G401 (cell line): ENCODE measurements around the gene UBE2J2. TPM values are rescaled to one million over a fixed set of nuclear protein-coding genes. Genes with fewer than 3 reads are reported as not detected.
"Not testable (repeated sequence)": the region's sequence is repeated elsewhere in the genome, so short reads cannot be mapped to it uniquely, and the experiment has no call there.

Source experiments
- DNase-seq: peaks from one replicate; pipeline ENCODE4 v3.0.0-alpha.2; 2015; ENCODE audit warnings: low spot score
- in situ Hi-C: cut with HindIII; loops from 2 replicates; pipeline ENCODE4 v1.10.0; 2016; ENCODE audit warnings: low sequenced_read_pairs, mixed read lengths
- total RNA-seq: library from RNA; depleted of rRNA; stranded (reverse); fragments of >200 nt; shearing (Covaris generic); gene quantifications from 2 replicates; pipeline ENCODE4 v1.2.3, GENCODE V29; 2014

UBE2J2 gene
- total RNA-seq, 1 experiment from 2014 or later = 88.4 TPM

DNA sequence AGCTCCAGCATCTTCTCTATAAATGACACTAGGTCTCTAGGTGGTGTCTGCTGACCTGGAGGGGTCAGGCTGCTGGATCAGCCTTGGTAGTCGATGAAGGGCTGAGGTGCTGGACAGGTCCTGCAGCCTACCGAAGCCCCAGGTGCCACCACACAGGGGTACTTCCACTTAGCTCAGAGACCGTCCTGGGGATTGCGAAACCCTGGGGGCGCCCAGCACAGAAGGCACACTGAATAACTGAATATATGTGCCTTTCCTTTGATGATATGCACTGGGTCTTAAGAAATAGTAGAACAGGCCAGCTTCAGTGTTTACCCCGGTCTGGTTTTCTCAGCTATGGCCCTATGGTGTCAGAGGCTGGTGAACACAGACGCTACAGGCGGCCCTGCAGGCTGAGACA lies 10.9 kb downstream of the UBE2J2 start:
- no peak for DNase-seq
- in situ Hi-C loops = no loop called here

DNA sequence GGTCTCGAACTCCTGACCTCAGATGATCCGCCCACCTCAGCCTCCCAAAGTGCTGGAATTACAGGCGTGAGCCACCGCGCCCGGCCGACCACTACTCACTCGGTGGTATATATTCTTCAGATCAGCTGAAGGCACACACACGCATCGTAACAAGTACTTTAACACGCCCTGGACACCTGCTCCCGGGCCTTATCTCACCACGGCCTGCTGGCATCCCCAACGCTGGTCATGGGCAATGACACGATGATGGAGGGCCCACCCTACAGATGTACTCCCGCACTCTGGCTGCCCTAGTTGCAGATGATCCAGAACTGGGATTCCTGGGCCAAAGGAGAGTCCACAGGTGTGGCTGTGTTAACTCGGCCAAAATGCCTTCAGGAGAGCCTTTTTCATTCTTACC lies 11.6 kb downstream of the UBE2J2 start:
- in situ Hi-C loops = no loop called here
- DNase-seq = no peak

DNA sequence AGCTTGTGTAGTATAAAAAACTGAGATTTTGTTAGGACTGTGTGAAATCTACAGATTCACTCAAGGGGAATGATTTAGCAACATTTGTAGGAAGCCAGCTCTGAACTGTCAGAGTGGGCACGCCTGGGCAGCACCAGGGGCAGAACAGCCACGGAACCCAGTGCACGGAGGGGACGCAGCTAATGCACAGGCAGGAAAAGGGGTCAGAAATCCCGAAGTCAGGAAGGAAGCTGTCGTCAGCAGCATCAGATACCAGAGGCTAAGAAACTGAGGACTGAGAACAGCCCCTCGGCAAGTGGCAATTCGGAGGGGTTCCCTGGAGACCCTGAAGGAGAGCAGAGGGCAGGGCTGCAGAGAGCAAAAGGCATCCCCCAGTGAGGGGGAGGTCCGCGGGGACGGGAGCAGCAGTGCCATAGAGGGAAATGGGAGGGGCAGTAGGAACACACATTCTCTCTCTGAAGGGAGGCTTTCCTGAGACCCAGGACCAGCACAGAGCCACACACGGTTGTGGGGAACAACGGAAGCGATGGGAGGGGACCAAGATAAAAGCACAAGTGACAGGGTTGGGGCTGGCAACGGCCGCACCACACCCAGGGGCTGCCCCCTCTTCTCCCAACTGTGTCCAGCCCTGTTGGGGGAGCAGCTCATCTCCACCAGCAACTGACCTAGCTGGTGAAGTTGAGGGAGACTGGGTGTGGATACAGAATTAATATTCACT lies 12.7 kb downstream of the UBE2J2 start:
- DNase-seq = no peak
- in situ Hi-C loops = no loop called here

DNA sequence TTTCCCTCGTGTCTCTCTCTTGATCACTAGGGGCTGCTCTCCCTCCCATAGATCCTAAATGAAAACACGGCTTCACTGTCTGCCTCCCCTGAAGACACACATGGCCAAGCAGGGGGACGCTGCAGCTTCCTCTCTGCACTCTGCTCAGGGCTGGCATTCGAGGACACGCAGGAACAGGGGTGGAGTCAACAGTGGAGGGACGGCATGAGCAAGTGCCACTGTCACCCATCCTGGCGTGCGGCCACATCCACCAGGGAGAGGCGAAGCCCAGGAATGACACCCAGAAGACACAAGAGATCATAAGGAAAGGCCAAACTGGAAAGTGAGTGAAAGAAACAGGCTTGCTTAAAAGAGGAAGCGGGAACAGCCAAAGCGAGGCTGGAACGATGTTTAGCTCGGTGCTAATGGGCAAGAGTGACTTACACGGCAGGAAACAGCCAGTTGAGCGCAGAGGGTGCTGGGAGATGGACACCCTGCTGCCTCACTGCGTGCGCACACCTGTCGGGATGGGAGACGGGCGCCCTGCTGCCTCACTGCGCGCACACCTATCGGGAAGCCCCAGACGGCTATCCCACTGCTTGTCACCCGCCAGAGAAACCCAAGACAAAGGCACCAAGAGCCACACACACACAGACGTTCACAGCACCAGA lies 13.6 kb downstream of the UBE2J2 start:
- in situ Hi-C loops = no loop called here

DNA sequence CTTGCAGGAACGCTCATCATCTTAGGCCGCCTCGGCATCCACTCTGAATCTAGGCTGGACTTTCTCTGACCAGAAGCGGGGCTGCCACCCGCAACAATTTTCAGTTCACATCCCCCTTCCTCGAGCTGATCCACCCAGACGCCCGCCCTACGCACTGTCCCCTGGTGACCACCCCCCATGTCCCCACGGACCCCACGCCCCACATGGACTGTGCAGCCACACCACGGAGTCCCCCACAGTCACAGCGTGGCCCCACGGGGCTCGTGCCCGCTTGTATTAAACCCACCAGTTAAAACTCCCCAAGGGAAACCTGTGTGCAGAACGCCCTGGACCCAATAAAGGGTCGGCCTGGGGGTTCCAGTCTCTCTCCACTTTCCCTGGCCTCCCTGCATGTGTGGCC lies 14.1 kb downstream of the UBE2J2 start:
- in situ Hi-C loops = no loop called here
- DNase-seq = no peak

More for the DNA sequence above, 13.6 kb downstream of the UBE2J2 start:
- no peak for DNase-seq

DNA sequence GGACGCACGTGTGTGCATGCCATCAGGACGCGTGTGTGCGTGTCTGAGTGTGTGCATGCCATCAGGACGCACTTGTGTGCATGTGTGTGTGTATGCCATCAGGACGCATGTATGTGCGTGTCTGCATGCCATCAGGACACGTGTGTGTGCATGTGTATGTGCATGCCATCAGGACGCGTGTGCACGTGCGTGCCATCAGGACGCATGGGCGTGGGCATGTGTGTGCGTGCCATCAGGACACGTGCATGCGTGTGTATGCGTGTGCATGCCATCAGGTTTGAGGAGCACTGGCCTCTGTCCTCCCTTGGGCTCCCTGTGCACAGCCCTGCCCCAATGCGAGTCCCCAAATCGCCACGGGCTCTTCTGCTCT lies 14.6 kb downstream of the UBE2J2 start:
- in situ Hi-C loops = no loop called here
- DNase-seq = no peak

DNA sequence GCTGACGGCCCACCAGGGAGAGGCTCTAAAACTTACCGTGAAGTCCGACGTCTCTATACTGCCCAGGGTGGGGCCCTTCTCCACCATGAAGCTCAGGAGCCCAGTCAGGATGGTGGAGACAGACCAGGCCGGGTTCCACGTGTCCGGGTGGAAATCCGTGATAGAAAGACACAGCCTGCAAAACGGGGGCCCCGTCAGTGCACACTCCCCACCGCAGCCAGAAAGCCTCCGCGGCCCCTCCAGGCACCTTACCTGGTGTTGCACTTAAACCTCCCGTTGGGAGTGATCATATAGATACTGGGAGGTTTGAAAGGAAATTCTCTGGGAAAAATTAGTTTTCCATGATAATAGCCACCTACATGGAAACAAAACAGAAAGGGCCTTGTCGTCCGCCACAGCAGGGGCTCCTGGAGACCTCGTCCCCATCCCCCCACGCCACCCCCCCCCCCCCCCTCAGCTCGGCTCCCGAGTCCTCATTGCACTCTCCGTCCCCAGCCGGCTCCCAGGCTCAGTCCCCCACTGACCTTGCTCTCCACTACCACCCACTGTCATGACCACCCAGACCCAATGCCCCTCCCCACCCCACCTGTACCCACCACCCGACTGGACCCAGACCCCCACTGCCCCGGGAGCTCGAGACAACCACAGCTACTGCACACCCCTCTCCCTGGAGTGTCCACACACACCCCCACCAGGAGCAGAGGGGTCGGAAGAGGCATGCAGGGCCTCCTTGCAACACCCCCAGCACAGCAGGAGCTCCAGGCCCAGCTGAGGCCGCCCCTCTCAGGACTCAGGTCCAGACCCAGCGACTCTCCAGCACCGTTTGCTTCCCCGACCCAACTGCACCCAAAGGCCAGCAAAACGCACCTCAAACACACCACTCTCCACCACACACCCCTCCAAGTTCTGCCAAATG lies 16.4 kb downstream of the UBE2J2 start:
- no peak for DNase-seq
- in situ Hi-C loops = no loop called here

DNA sequence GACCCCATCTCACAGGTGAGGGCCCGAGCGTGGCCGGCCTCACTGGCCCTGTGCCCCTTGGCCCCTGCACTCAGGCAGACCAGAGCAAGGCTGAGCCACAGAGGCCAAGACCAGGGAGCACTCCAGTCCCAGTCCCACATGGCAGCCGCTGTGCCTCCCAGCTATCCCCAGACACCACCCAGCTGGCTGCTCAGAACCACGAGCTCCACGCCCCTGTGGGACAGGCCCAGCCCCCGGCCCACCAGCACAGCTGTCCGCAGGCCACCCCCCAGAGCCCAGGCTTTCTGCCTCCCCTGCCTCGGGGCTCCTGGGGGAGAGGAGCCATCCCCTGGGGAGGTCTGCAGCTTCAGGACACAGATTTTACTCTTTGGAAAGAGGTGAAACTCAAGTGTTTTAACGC lies 18.0 kb downstream of the UBE2J2 start:
- no peak for DNase-seq
- in situ Hi-C loops = no loop called here

DNA sequence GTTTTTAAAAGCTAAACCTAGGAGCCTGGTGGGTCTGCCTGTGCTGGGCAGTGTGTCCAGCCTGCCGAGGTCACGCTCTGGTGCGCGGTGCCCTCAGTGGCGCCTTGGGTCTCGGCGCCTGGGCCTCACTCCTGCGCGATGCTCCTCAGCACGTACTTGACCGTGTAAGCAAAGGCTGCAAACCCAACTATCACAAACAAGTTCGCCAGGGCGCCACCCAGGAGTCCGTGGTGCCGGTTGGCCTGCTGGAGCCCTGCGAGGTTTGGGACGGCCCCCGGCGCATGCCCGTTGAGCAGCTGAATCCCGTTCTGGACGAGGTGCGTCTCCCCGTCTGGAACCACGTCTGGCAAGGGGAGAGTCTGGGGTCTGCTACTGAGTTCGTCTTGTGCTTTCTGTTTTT lies 18.6 kb downstream of the UBE2J2 start:
- no peak for DNase-seq
- in situ Hi-C loops = no loop called here

DNA sequence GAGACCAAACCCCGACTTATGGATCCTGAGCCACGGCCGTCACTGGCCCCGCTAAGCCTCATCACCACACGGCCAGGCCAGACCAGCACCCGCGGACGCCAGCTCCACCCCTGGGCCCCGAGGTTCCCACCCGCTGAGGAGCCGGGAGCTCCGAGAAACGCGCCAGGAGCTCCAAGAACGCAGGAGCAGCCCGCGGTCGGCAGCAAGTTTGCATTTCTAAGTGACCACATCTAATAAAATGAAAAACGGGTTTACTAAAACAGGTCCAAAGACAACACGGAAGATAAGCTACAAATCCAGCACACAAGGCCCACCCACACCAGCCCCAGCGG lies 19.0 kb downstream of the UBE2J2 start:
- in situ Hi-C loops = no loop called here
- no peak for DNase-seq

DNA sequence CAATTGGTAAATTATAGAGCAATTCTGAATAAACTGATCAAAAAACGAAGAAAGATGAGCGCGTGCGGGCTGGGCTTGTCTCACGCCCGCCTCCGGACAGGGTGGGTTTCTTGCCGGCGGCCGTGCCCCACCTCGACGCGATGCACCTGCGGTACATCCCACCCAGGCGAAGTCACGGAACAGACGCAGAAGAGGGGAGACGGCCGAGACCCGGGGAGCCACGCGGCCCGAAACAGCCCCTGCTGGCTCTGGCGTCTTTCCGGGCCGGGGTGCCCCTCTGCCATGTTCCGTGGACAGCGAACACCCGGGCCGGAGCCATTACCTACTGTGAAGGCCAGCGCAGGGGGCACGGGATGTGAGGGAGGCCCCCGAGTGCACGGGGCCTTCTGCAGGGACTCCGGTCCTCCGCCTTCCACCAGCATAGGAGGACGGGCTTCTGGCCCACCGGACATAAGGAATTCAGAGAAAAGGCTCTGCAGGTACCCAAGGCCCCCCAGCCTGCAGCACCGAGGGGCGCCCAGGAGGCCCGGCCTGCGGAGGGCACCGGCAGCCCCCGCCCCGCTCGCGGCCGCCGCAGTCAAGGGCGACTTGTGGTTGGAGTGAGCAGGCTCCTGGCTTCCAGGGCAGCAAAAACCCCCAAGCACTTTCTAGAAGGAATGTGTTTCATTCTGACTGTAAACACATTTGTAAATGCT lies 19.5 kb downstream of the UBE2J2 start:
- no peak for DNase-seq
- in situ Hi-C loops = no loop called here

DNA sequence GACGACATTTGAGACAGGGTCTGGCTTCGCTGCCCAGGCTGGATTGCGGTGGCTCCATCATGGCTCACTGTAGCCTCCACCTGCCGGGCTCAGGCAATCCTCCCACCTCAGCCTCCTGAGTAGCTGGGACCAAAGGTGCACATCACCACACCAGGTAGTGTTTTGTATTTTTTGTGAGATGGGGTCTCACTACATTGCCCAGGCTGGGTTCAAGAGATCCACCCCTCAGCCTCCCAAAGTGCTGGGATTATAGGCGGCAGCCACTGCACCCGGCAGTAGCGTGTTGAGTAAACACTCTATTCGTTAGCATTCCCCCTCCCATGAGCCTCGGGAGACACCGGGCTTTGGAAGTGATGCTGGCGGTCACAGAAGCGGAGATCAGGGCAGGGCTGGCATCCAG lies 20.3 kb downstream of the UBE2J2 start:
- DNase-seq = no peak
- in situ Hi-C loops = no loop called here

DNA sequence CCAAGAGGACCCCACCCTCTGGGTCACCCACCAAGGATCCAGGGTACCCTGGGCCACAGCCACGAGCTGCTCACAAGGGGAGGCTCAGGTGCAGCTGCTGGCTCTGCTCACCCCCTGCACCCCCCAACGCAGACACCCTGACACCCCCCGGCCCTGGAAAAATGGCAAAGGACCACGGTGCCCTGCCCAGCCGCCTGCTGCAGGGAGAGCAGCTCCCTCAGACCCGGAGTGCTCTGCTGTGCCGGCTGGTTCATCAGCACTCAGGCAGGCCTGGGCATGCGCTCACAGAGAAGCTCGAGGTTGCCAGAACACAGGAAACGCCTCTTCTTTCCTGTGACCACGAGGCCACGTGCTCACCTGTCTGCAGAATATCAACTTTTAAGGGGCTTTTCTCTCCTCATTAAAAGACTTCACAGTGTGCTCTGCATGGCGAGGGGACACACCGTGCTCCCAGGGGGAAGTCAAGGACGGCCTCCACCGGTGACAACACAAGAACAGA lies 22.8 kb downstream of the UBE2J2 start:
- DNase-seq = no peak
- in situ Hi-C loops = no loop called here

DNA sequence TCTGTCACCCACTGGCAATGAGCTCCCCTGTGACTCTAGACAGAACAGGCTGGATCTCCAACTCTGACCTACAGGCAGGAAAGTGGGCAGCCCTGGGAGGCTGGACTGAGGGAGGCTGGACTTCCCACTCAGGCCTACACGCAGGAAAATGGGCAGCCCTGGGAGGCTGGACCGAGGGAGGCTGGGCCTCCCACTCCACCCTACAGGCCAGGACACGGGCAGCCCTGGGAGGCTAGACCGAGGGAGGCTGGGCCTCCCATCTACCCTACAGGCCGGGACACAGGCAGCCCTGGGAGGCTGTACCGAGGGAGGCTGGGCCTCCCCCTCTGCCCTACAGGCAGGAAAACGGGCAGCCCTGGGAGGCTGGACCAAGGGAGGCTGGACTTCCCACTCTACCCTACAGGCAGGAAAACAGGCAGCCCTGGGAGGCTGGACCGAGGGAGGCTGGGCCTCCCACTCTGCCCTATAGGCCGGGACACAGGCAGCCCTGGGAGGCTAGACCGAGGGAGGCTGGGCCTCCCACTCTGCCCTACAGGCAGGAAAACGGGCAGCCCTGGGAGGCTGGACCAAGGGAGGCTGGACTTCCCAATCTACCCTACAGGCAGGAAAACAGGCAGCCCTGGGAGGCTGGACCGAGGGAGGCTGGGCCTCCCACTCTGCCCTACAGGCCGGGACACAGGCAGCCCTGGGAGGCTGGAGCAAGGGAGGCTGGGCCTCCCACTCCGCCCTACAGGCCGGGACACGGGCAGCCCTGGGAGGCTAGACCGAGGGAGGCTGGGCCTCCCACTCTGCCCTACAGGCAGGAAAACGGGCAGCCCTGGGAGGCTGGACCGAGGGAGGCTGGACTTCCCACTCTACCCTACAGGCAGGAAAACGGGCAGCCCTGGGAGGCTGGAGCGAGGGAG lies 25.4 kb downstream of the UBE2J2 start:
- in situ Hi-C loops = not testable (repeated sequence)

DNA sequence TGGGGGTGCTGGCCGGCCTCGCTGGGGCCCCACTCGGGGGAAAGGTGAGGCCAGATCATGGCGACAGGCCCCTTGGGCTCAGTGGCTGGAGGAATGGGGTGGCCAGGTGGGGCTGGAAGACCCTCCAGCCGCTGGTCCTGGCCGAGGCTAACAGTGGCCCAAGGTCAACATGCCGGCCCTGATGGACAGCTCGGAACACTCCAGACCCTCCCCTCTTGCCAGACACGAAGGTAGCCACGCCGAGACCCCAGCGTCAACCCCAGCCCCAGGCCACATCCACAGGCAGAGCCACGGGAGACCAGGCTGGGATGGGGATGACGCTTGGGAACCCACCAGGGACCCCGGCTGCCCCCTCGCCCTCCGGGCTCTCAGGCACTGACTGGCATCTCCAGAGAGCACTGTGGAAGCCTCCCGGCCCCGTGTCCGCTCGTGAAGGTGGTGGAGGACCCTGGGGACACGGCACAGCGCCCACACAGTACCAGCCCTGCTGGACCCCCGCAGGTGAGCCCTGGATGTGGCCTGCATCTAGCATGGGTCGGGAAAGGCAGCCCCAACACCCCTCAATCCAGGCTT lies 26.2 kb downstream of the UBE2J2 start:
- in situ Hi-C loops = no loop called here
- no peak for DNase-seq

More for the DNA sequence above, 25.4 kb downstream of the UBE2J2 start:
- DNase-seq = not testable (repeated sequence)

DNA sequence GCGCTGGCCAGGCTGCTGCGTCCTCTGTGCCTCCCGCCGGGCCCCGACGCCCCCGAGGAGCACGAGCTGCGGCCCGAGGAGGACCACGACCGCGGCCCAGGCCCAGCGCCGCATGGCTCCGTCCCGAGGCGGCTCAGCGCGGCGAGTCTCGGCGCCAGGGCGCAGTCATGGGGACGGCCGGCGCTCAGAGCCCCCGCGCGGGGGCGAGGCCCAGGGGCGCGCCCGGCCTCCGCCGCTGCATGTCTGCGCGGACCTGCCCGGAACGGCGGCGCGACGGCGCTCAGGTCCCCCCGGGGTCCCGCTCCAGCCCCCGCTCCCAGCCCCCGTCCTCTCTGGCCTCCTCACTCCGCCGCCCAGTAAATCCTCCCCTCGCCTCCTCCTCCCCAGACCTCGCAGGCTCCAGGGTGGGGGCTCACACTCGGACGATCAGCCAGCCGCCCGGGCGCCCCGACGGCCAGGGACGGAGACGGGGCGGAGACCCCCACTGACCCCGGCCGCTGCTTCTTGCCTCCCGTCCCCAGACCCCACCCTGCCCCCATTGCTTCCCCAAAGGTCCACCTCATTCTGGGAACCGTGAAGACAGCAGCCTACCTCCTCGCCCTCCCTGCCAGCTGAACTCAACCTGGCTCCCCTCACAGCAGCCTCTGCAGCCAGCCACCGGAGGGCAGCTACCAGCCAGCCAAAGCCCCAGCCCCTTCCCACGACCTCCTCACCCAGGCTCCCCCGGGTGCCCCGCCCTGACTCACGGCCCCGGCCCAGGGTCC lies 26.9 kb downstream of the UBE2J2 start, which contains the start of gene C1QTNF12:
Gene C1QTNF12 (minus strand): TSS at position 146 of the 764 bp plus-strand sequence. CDS start 32 bp downstream, at position 114.
- in situ Hi-C loops = no loop called here
- no peak for DNase-seq

DNA sequence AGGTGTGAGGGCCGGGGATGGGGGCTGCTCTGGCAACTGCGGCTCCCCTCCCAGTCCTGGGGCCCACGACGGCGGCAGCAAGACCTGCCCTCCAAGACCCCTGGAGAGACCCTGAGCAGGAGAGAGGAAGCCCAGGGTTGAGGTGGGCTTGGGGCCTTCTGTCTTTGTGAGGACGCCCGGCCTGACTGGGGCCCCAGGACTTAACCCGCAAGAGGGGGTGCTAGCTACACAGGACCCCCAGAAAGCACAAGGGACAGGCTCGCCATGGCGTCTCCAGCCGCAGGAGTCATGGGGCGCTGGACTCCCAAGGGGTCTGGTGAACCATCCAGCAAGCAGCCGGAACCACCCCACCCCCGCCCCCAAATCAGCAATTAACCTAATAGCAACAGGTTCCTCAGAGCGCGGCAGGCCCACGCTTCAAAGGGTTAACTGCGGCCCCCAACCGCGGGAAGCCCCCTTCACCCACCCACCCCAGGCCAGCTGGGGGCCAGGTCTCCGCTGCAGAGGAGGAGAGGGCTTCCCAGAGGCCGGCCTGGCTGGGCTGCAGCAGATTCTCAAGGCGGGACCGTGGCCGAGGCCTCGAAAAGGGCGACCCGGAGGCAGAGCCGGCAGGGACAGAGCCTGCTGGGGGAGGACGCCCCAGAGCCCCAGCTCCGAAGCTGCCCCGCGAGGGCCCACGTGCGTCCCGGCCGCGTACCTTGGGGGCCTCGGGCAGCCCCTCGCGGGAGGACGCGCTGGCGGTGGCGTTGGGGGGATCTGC lies 27.7 kb downstream of the UBE2J2 start:
- in situ Hi-C loops = no loop called here
- DNase-seq = no peak
